ENCODE data around the gene TRAF3.

GRCh38 chr14:102813691-102814090, 36.4 kb downstream of the TRAF3 start:
- TF ChIP-seq ZNF138 (CRISPR knock-in tag; conservative IDR thresholded peaks at IDR 0.05) (no peak), CTCF (IDR thresholded peaks at IDR 0.05) (no peak), TCF7 (CRISPR knock-in tag; IDR thresholded peaks at IDR 0.05; ENCODE audit: low read depth) (no peak), CDX4 (CRISPR knock-in tag; IDR thresholded peaks at IDR 0.05; ENCODE audit: borderline replicate concordance) (no peak), RELA (CRISPR knock-in tag; IDR thresholded peaks at IDR 0.05; ENCODE audit: borderline replicate concordance) (no peak)

Measured in WTC11 (cell line).